ENCODE data around the gene ZBTB26.

The ZBTB26 gene

DNA sequence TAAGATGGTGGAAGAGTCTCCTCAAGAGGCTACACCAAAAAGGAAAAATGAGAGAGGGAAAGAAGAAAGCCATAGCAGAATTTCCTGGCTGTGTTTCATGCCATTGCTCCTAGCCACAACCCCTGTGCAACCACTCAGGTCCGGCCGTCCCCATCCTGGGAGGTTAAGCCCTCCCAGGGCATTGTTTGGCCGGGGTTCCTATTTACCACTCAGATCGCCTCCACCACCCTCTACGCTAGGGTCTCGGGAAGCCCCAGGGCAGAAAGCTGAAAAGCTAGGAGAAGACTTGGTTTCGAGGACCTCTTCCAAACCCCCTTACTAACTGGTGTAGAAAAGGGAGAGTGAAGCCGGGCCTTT is 26.9 kb downstream of the ZBTB26 start:
- Histone ChIP-seq H3K27me3 (ENCODE audit: insufficient read depth, low read depth, severe bottlenecking) (no peaks in the 10 kb centered on the region), H3K27ac (peak overlapping the region; percentile 93), H3K4me3 (ENCODE audit: low read depth, low read length) (peak overlapping the region; percentile 96), H3K9me3 (ENCODE audit: severe bottlenecking) (no peaks in the 10 kb centered on the region), H3K36me3 (peaks cover 9% of the 10 kb centered on the region)
- TF ChIP-seq, protein P1, sequence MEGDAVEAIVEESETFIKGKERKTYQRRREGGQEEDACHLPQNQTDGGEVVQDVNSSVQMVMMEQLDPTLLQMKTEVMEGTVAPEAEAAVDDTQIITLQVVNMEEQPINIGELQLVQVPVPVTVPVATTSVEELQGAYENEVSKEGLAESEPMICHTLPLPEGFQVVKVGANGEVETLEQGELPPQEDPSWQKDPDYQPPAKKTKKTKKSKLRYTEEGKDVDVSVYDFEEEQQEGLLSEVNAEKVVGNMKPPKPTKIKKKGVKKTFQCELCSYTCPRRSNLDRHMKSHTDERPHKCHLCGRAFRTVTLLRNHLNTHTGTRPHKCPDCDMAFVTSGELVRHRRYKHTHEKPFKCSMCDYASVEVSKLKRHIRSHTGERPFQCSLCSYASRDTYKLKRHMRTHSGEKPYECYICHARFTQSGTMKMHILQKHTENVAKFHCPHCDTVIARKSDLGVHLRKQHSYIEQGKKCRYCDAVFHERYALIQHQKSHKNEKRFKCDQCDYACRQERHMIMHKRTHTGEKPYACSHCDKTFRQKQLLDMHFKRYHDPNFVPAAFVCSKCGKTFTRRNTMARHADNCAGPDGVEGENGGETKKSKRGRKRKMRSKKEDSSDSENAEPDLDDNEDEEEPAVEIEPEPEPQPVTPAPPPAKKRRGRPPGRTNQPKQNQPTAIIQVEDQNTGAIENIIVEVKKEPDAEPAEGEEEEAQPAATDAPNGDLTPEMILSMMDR (IDR thresholded peaks at IDR 0.05; ENCODE audit: low read depth, low read length), result no peak
- DNase-seq, result peak; percentile 59

- peaks cover 20% of the 10 kb centered on the region for H3K36me3 ChIP-seq
- no peaks in the 10 kb centered on the region for H3K27me3 ChIP-seq (ENCODE audit: insufficient read depth, low read depth, severe bottlenecking)
- no peak overlapping the region for H3K27ac ChIP-seq
- no peak overlapping the region for H3K4me3 ChIP-seq (ENCODE audit: low read depth, low read length)
- no peak for DNase-seq
- TF ChIP-seq, protein P1 (IDR thresholded peaks at IDR 0.05; ENCODE audit: low read depth, low read length), result no peak
- H3K9me3 ChIP-seq (ENCODE audit: severe bottlenecking), result no peaks in the 10 kb centered on the region
These were observed 30.5 kb downstream of the ZBTB26 start for GRCh38 chr9:122900791-122901190.

- Histone ChIP-seq H3K36me3 (peaks cover 43% of the 10 kb centered on the region), H3K27ac (no peak overlapping the region), H3K27me3 (ENCODE audit: insufficient read depth, low read depth, severe bottlenecking) (no peaks in the 10 kb centered on the region), H3K4me3 (ENCODE audit: low read depth, low read length) (no peak overlapping the region), H3K9me3 (ENCODE audit: severe bottlenecking) (no peaks in the 10 kb centered on the region)
- TF ChIP-seq, protein P1 (IDR thresholded peaks at IDR 0.05; ENCODE audit: low read depth, low read length), result no peak
- no peak for DNase-seq
These were observed 33.3 kb downstream of the ZBTB26 start for GRCh38 chr9:122897969-122898368.

DNA sequence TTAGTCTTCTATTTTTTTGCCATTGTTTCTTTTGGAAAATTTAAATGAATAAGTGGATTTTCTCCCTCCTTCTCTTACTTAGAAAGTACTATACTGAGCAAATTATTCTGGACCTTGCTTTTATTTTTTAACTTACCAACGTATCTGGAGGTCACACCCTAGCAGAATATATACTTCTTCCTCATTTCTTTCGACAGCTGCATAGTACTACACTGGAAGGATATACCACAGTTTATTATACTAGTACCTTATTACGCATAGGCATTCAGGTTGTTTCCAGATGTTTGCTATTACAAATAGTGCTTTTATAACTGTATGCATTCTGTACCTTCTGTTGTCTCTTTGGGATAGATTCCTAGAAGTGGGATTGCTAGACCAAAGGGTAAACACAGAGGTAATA is 42.8 kb downstream of the ZBTB26 start:
- H3K27me3 ChIP-seq (ENCODE audit: insufficient read depth, low read depth, severe bottlenecking), result no peaks in the 10 kb centered on the region
- peaks cover 79% of the 10 kb centered on the region for H3K36me3 ChIP-seq
- TF ChIP-seq, protein P1 (IDR thresholded peaks at IDR 0.05; ENCODE audit: low read depth, low read length), result no peak
- DNase-seq, result no peak
- H3K4me3 ChIP-seq (ENCODE audit: low read depth, low read length), result no peak overlapping the region
- H3K9me3 ChIP-seq (ENCODE audit: severe bottlenecking), result no peaks in the 10 kb centered on the region
- H3K27ac ChIP-seq, result no peak overlapping the region

DNA sequence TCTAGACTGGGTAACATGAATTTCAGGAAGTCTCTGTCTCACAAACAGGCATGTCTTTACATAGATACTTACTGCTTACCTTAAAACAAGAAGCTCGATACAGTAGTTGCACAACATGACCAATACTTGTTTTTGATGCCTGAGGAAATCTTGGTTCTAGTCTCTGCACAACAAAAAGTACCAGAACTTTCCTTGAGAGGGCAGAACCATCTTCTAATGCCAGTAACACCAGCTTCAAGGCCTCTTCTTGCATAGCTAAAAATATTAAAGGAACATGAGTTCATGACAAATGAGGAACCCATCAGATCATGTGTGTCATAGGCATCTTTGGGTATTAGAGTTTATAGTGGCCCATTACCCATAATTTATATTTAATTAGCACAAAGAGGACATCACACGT is 48.2 kb downstream of the ZBTB26 start:
- H3K27me3 ChIP-seq (ENCODE audit: insufficient read depth, low read depth, severe bottlenecking), result no peaks in the 10 kb centered on the region
- no peak for DNase-seq
- no peak overlapping the region for H3K27ac ChIP-seq
- H3K4me3 ChIP-seq (ENCODE audit: low read depth, low read length), result no peak overlapping the region
- TF ChIP-seq, protein P1 (IDR thresholded peaks at IDR 0.05; ENCODE audit: low read depth, low read length), result no peak
- H3K9me3 ChIP-seq (ENCODE audit: severe bottlenecking), result no peaks in the 10 kb centered on the region
- peaks cover 82% of the 10 kb centered on the region for H3K36me3 ChIP-seq

DNA sequence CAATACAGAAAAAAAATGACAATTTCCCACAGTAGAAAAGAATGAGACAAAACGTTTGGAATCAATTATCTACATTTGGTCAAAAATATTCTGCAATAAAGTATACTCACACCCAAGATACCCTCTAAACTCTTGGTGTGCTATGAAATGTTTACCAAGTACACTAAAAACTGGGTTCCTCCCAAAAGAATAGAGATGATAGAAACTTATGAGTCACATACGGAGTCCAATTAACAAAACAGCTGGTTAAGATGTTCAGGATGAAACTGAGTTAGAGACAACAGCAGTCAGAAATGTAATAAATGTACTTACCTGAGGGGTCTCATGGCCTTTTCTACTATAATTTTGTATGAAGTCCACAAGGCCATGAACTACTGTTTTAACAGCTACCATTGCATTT is 51.9 kb downstream of the ZBTB26 start:
- TF ChIP-seq, protein P1 (IDR thresholded peaks at IDR 0.05; ENCODE audit: low read depth, low read length), result no peak
- Histone ChIP-seq H3K27ac (no peak overlapping the region), H3K36me3 (peaks cover 98% of the 10 kb centered on the region)

More for the DNA sequence above, 51.9 kb downstream of the ZBTB26 start:
- Histone ChIP-seq H3K9me3 (ENCODE audit: severe bottlenecking) (no peaks in the 10 kb centered on the region), H3K4me3 (ENCODE audit: low read depth, low read length) (no peak overlapping the region), H3K27me3 (ENCODE audit: insufficient read depth, low read depth, severe bottlenecking) (no peaks in the 10 kb centered on the region)
- no peak for DNase-seq
